ENCODE measurements around the gene EIF3I. TPM values are rescaled to one million over a fixed set of nuclear protein-coding genes. Genes with fewer than 3 reads are reported as not detected.
A peak's percentile ranks its signal among the peaks of the same experiment; 100 is the strongest.

The EIF3I gene
- total and polyA plus RNA-seq, 2 of the 13 experiments (the other 11 are each of a cell fraction or from before 2014, with no cell fraction given): 210 to 223 TPM

GRCh38 chr1:32249831-32250525, 27.8 kb downstream of the EIF3I start (continued):
- TF ChIP-seq IKZF5 (CRISPR knock-in tag; IDR thresholded peaks at IDR 0.05): peak; percentile 84
- no peak for TF ChIP-seq HNRNPUL1 (IDR thresholded peaks at IDR 0.05; ENCODE audit: low read depth, low read length)
- TF ChIP-seq ZFY (CRISPR knock-in tag; IDR thresholded peaks at IDR 0.05): peak; percentile 61
- no peak for TF ChIP-seq ADNP (CRISPR knock-in tag; IDR thresholded peaks at IDR 0.05)
- 0 out of 2 replicates have a peak, but pooled peaks have one; percentile 24 for TF ChIP-seq ZNF564 (CRISPR knock-in tag; IDR thresholded peaks at IDR 0.05)
- TF ChIP-seq ZNF782 (CRISPR knock-in tag; IDR thresholded peaks at IDR 0.05; ENCODE audit: borderline replicate concordance): 0 out of 2 replicates have a peak, but pooled peaks have one; percentile 19
- no peak for TF ChIP-seq RAD51 (IDR thresholded peaks at IDR 0.05; ENCODE audit: borderline replicate concordance)
- TF ChIP-seq NPAS2 (CRISPR knock-in tag; IDR thresholded peaks at IDR 0.05; ENCODE audit: borderline replicate concordance): no peak
- 0 out of 2 replicates have a peak, but pooled peaks have one; percentile 48 for TF ChIP-seq ZNF232 (CRISPR knock-in tag; IDR thresholded peaks at IDR 0.05; ENCODE audit: borderline replicate concordance)
- peak; percentile 96 for TF ChIP-seq NR2C2 (CRISPR knock-in tag; IDR thresholded peaks at IDR 0.05; ENCODE audit: borderline replicate concordance)
- TF ChIP-seq CREB1 (IDR thresholded peaks at IDR 0.05): peak; percentile 82
- TF ChIP-seq CREB1 (CRISPR knock-in tag; IDR thresholded peaks at IDR 0.05): peak; percentile 94
- no peak for TF ChIP-seq RBFOX2 (IDR thresholded peaks at IDR 0.05; ENCODE audit: low read depth, low read length)
- 0 out of 2 replicates have a peak, but pooled peaks have one; percentile 23 for TF ChIP-seq RBAK (CRISPR knock-in tag; IDR thresholded peaks at IDR 0.05)
- TF ChIP-seq MYNN (CRISPR knock-in tag; IDR thresholded peaks at IDR 0.05; ENCODE audit: low read depth): no peak
- TF ChIP-seq IKZF1 (IDR thresholded peaks at IDR 0.05): no peak
- TF ChIP-seq NFAT5 (CRISPR knock-in tag; IDR thresholded peaks at IDR 0.05): no peak
- TF ChIP-seq MEIS1 (CRISPR knock-in tag; IDR thresholded peaks at IDR 0.05; ENCODE audit: borderline replicate concordance): peak; percentile 89; the same call in 1 of the 2 replicates
- TF ChIP-seq SIN3A (IDR thresholded peaks at IDR 0.05; ENCODE audit: borderline replicate concordance, low read depth, low read length): no peak
- TF ChIP-seq SCMH1 (CRISPR knock-in tag; IDR thresholded peaks at IDR 0.05; ENCODE audit: borderline replicate concordance): no peak
- no peak for TF ChIP-seq USF2 (IDR thresholded peaks at IDR 0.05; ENCODE audit: low read depth, low read length)
- no peak for TF ChIP-seq USF2 (CRISPR knock-in tag; IDR thresholded peaks at IDR 0.05; ENCODE audit: borderline replicate concordance)

Measured in HepG2 (cell line).